DND-41 (cell line): ENCODE data around the gene CASQ1.

ENCODE experiments used
- ATAC-seq: fragments of 200-7000 bp; cut with Tn5 transposase; 3 replicates; pipeline ENCODE4 v1.9.1; 2021; ENCODE audit warnings: low read depth; ENCODE audit not compliant: insufficient read depth
- DNase-seq: peaks from one replicate; pipeline ENCODE4 v3.0.0-alpha.2; 2020
- H2AFZ ChIP-seq: 2 replicates; pipeline ENCODE4 v1.6.0; 2012; ENCODE audit warnings: low read depth, low read length
- H3K27ac ChIP-seq: 2 replicates; pipeline ENCODE4 v1.5.1; 2012; ENCODE audit warnings: low read length, inconsistent platforms
- H3K27me3 ChIP-seq: fragments of 200-600 bp; sonication (generic); 2 replicates; pipeline ENCODE4 v1.6.0; 2012; ENCODE audit warnings: low read length, mild to moderate bottlenecking, inconsistent platforms; ENCODE audit not compliant: insufficient read depth, poor library complexity
- H3K36me3 ChIP-seq: 2 replicates; pipeline ENCODE4 v1.5.1; 2012; ENCODE audit warnings: low read length, inconsistent platforms; ENCODE audit not compliant: insufficient read depth
- H3K4me1 ChIP-seq: 2 replicates; pipeline ENCODE4 v1.5.1; 2012; ENCODE audit warnings: mild to moderate bottlenecking, low read length; ENCODE audit not compliant: insufficient read depth
- H3K4me2 ChIP-seq: 2 replicates; pipeline ENCODE4 v1.6.0; 2012; ENCODE audit warnings: mild to moderate bottlenecking, moderate library complexity, low read length, inconsistent platforms; ENCODE audit not compliant: insufficient read depth
- H3K4me3 ChIP-seq, 2 experiments: fragments of 200-600 bp in 1 of 2; shearing (Covaris generic) in 1 of 2; 2 replicates each; pipeline ENCODE4 v1.5.1; 2012 to 2016; ENCODE audit warnings: inconsistent platforms in 2 of 2, low read length in 2 of 2, mild to moderate bottlenecking in 2 of 2, low read depth in 1 of 2, moderate library complexity in 1 of 2
- H3K79me2 ChIP-seq: 2 replicates; pipeline ENCODE4 v1.6.0; 2012; ENCODE audit warnings: low read length, inconsistent platforms; ENCODE audit not compliant: insufficient read depth
- H3K9ac ChIP-seq: 2 replicates; pipeline ENCODE4 v1.6.0; 2012; ENCODE audit warnings: low read depth, mild to moderate bottlenecking, inconsistent platforms, low read length, moderate library complexity
- H3K9me3 ChIP-seq: 2 replicates; pipeline ENCODE4 v1.5.1; 2012; ENCODE audit warnings: low read length, moderate library complexity, mild to moderate bottlenecking, inconsistent platforms; ENCODE audit not compliant: insufficient read depth, severe bottlenecking
- H4K20me1 ChIP-seq: 2 replicates; pipeline ENCODE4 v1.6.0; 2012; ENCODE audit warnings: low read length; ENCODE audit not compliant: insufficient read depth
- EZH2 ChIP-seq: IDR thresholded peaks from 3 replicates; pipeline ENCODE4 v1.6.1; 2012; ENCODE audit warnings: borderline replicate concordance, low read depth, mild to moderate bottlenecking, moderate library complexity, low read length, inconsistent platforms; ENCODE audit not compliant: severe bottlenecking
- TF ChIP-seq, protein P1 (sequence below): IDR thresholded peaks from 2 replicates; pipeline ENCODE4 v1.5.1; 2012; ENCODE audit warnings: borderline replicate concordance, low read length, moderate library complexity, mild to moderate bottlenecking; ENCODE audit not compliant: poor library complexity, severe bottlenecking; ENCODE audit errors: extremely low read depth

Gene CASQ1

DNA sequence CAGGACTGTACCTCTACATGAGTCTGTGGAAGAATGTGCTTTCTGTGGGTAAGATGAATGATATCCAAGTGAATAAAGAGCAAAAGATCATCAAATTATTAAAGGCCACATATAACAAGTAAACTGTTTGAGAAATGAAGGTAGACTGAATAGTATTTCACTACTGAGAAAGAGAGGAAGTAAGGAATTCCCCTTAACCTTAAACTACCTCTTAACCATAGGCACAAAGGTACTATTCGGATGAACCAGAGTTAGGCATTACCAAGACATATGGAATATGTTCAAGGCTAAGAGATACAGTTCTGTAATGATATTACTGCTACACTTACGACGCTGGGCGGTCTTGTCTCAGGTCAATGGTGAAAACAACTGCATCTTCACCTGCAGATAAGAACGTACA, 46.4 kb downstream of the CASQ1 start:
- H3K36me3 ChIP-seq = peaks cover 94% of the 10 kb centered on the region
- H4K20me1 ChIP-seq = peaks cover 5% of the 10 kb centered on the region; the same call in 1 of the 2 replicates
- H3K9me3 ChIP-seq = no peaks in the 10 kb centered on the region
- H2AFZ ChIP-seq = no peak overlapping the region
- H3K27ac ChIP-seq = no peak overlapping the region
- no peak for TF ChIP-seq EZH2
- TF ChIP-seq, protein P1, sequence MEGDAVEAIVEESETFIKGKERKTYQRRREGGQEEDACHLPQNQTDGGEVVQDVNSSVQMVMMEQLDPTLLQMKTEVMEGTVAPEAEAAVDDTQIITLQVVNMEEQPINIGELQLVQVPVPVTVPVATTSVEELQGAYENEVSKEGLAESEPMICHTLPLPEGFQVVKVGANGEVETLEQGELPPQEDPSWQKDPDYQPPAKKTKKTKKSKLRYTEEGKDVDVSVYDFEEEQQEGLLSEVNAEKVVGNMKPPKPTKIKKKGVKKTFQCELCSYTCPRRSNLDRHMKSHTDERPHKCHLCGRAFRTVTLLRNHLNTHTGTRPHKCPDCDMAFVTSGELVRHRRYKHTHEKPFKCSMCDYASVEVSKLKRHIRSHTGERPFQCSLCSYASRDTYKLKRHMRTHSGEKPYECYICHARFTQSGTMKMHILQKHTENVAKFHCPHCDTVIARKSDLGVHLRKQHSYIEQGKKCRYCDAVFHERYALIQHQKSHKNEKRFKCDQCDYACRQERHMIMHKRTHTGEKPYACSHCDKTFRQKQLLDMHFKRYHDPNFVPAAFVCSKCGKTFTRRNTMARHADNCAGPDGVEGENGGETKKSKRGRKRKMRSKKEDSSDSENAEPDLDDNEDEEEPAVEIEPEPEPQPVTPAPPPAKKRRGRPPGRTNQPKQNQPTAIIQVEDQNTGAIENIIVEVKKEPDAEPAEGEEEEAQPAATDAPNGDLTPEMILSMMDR = no peak
- no peaks in the 10 kb centered on the region for H3K27me3 ChIP-seq
- no peak overlapping the region for H3K4me2 ChIP-seq
- peaks cover 6% of the 10 kb centered on the region for H3K79me2 ChIP-seq
- H3K4me1 ChIP-seq = no peaks in the 10 kb centered on the region
- no peak overlapping the region for H3K4me3 ChIP-seq
- ATAC-seq (no peak), DNase-seq (no peak)
- no peak overlapping the region for H3K9ac ChIP-seq

DNA sequence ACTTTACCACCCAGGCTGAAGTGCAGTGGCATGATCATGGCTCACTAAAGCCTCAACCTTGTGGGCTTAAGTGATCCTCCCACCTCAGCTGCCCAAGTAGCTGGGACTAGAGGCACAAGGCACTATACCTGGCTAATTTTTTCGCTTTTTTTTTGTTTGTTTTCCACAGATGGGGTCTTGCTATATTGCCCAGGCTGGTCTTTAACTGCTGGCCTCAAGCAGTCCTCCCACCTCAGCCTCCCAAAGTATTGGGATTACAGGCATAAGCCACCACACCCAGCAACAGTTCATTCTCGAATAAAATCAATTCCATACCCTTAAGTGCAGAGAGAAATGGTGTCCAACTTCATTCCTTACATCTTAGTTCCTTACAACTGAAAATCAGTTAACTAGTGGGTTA, 47.2 kb downstream of the CASQ1 start:
- no peak for DNase-seq
- TF ChIP-seq, protein P1 = no peak
- TF ChIP-seq EZH2 = no peak
- ATAC-seq = no peak
- peaks cover 6% of the 10 kb centered on the region for H3K79me2 ChIP-seq
- H3K4me1 ChIP-seq = no peaks in the 10 kb centered on the region
- no peaks in the 10 kb centered on the region for H3K9me3 ChIP-seq
- H3K36me3 ChIP-seq = peaks cover 92% of the 10 kb centered on the region
- no peaks in the 10 kb centered on the region for H3K27me3 ChIP-seq
- H3K4me2 ChIP-seq = no peak overlapping the region
- H3K4me3 ChIP-seq = no peak overlapping the region
- no peak overlapping the region for H2AFZ ChIP-seq
- H4K20me1 ChIP-seq = peaks cover 5% of the 10 kb centered on the region; the same call in 1 of the 2 replicates
- H3K9ac ChIP-seq = no peak overlapping the region
- H3K27ac ChIP-seq = no peak overlapping the region

DNA sequence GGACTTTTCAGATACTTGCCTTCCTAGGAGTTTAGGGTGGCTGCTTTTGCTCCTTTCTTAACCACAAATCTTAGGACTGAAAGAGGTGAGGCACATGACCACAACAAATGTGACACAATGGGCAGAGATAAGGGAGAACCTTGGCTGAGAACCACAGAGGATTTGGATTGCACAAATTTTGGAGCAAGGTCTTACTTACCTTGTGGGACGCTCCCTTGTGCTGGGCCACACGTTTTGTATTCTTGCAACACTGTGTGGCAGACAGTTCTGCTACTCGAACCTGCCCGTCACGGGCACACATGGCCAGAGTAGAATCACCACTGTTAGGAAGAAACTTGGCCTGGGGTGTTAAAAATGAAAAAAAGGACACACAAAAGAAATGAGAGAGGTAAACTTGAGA, 48.0 kb downstream of the CASQ1 start:
- no peak for TF ChIP-seq EZH2
- TF ChIP-seq, protein P1 = no peak
- Histone ChIP-seq H3K79me2 (peaks cover 9% of the 10 kb centered on the region), H2AFZ (no peak overlapping the region), H3K4me1 (no peaks in the 10 kb centered on the region), H3K9ac (no peak overlapping the region), H3K27me3 (no peaks in the 10 kb centered on the region), H3K27ac (no peak overlapping the region), H4K20me1 (peaks cover 5% of the 10 kb centered on the region; the same call in 1 of the 2 replicates), H3K4me2 (no peak overlapping the region), H3K36me3 (peaks cover 93% of the 10 kb centered on the region), H3K4me3 (no peak overlapping the region), H3K9me3 (no peaks in the 10 kb centered on the region)
- ATAC-seq = no peak
- no peak for DNase-seq
